Natural killer cell (primary cell): ENCODE results near the gene MRPL3. TPM values are rescaled to one million over a fixed set of nuclear protein-coding genes. Genes with fewer than 3 reads are reported as not detected.
A peak's percentile ranks its signal among the peaks of the same experiment; 100 is the strongest.

Source experiments
- ATAC-seq, 3 donors: fragments of 150-1000 bp in 2 of 3; fragments of 200-7000 bp in 1 of 3; cut with Tn5 transposase; 1 replicate in 1 of 3; 2 replicates in 2 of 3; pipeline ENCODE4 v1.10.0; 2021; ENCODE audit warnings: mild to moderate bottlenecking in 2 of 3, moderate library complexity in 2 of 3
- DNase-seq, 2 donors: peaks; one replicate each; pipeline versions ENCODE4 v3.0.0 to v3.0.0-alpha.2; 2013 to 2021; ENCODE audit warnings: mixed read lengths in 1 of 2
- H3K27ac ChIP-seq: one replicate; pipeline ENCODE4 v1.5.1; 2013; ENCODE audit warnings: mild to moderate bottlenecking, low read length
- H3K27me3 ChIP-seq: one replicate; pipeline ENCODE4 v1.6.1; 2013; ENCODE audit warnings: low read length; ENCODE audit not compliant: control insufficient read depth, insufficient read depth
- H3K36me3 ChIP-seq: one replicate; pipeline ENCODE4 v1.6.1; 2013; ENCODE audit warnings: low read length; ENCODE audit not compliant: control insufficient read depth, insufficient read depth
- H3K4me1 ChIP-seq: one replicate; pipeline ENCODE4 v1.6.1; 2013; ENCODE audit warnings: low read length; ENCODE audit not compliant: control insufficient read depth, insufficient read depth
- H3K4me3 ChIP-seq: one replicate; pipeline ENCODE4 v1.5.1; 2013; ENCODE audit warnings: low read length
- H3K9me3 ChIP-seq: one replicate; pipeline ENCODE4 v1.6.1; 2013; ENCODE audit warnings: low read length; ENCODE audit not compliant: control insufficient read depth, insufficient read depth
- H3K27ac Mint-ChIP-seq, 2 donors: one replicate each; pipeline ENCODE4 v1.8.0; 2022; ENCODE audit warnings: mild to moderate bottlenecking in 2 of 2, mixed read lengths in 2 of 2, moderate library complexity in 1 of 2
- H3K27me3 Mint-ChIP-seq, 2 donors: one replicate each; pipeline ENCODE4 v1.8.0; 2022; ENCODE audit warnings: low read depth in 2 of 2, mixed read lengths in 2 of 2
- H3K36me3 Mint-ChIP-seq: one replicate; pipeline ENCODE4 v1.8.0; 2022; ENCODE audit warnings: mixed read lengths
- H3K4me1 Mint-ChIP-seq, 2 donors: one replicate each; pipeline ENCODE4 v1.8.0; 2022; ENCODE audit warnings: mixed read lengths in 2 of 2
- H3K4me3 Mint-ChIP-seq: one replicate; pipeline ENCODE4 v1.8.0; 2022; ENCODE audit warnings: mild to moderate bottlenecking, moderate library complexity, mixed read lengths
- H3K9me3 Mint-ChIP-seq, 2 donors: one replicate each; pipeline ENCODE4 v1.8.0; 2022; ENCODE audit warnings: mixed read lengths in 2 of 2
- CTCF ChIP-seq: fragments of 200-600 bp; IDR thresholded peaks from one replicate; pipeline ENCODE4 v1.8.0; 2022; ENCODE audit warnings: antibody characterized with exemption
- WGBS: methylation state at CpG from one replicate; pipeline ENCODE4 v1.1.7; 2013; ENCODE audit warnings: missing lambda C conversion rate; ENCODE audit not compliant: insufficient coverage; 5-methylcytosine and 5-hydroxymethylcytosine counted together
- intact Hi-C: fragments of 100-400 bp; cut with micrococcal nuclease; formaldehyde crosslinking; loops from one replicate; pipeline ENCODE4 v1.14.2; 2022
- total RNA-seq, 4 donors: library from RNA; stranded (reverse); fragments of 120-200 nt in 1 of 4; gene quantifications; one replicate each; pipeline versions ENCODE4 v1.2.3 to v1.2.4, GENCODE V29; 2013 to 2022

The MRPL3 gene
- 10 to 100 TPM; 25.9 to 42.2 (median 29.7) TPM for total RNA-seq
- total RNA-seq (2013): 69.1 TPM

- Histone ChIP-seq H3K36me3 (peaks cover 19% of the 10 kb centered on the region), H3K4me1 (peaks cover 9% of the 10 kb centered on the region), H3K9me3 (no peaks in the 10 kb centered on the region), H3K27ac (peak within 1 kb of the TSS; percentile 83), H3K27me3 (peaks cover 3% of the 10 kb centered on the region), H3K4me3 (peak within 1 kb of the TSS; percentile 98)
- peak within 1 kb of the TSS; percentile 98 for H3K4me3 Mint-ChIP-seq
- peaks cover 8% of the 10 kb centered on the region for H3K36me3 Mint-ChIP-seq
- peaks cover 22 to 46% of the 10 kb centered on the region in 2 donors for H3K4me1 Mint-ChIP-seq
- H3K27ac Mint-ChIP-seq: peak within 1 kb of the TSS; percentile 97 to 99
- DNase-seq (peak; percentile 79 to 92), ATAC-seq (peak; percentile 94 to 96 (median 96))
- no peak for TF ChIP-seq CTCF
- under 1% methylated on average over 45 of the region's 47 CpGs for WGBS
- H3K27me3 Mint-ChIP-seq: peaks cover 0 to 6% of the 10 kb centered on the region in 2 donors
- intact Hi-C loops: loop anchor here (1.0 to 2.0 kb wide), 2 partner anchors 121 to 476 kb away; partner anchors contain the start of genes ASTE1, NEK11 and NUDT16
- H3K9me3 Mint-ChIP-seq: no peaks in the 10 kb centered on the region
These were observed at the start of gene MRPL3 for GRCh38 chr3:131502530-131503319. TSS of gene MRPL3 (minus strand) at chr3:131502971. CDS start at chr3:131502821, 150 bp downstream.

GRCh38 chr3:131551761-131552160 is 49.0 kb upstream of the MRPL3 start:
- no peaks in the 10 kb centered on the region for H3K4me1 ChIP-seq
- no peaks in the 10 kb centered on the region for H3K36me3 ChIP-seq
- DNase-seq (no peak), ATAC-seq (no peak)
- no peak overlapping the region for H3K4me3 ChIP-seq
- no peaks in the 10 kb centered on the region for H3K9me3 ChIP-seq
- TF ChIP-seq CTCF: no peak
- no peaks in the 10 kb centered on the region for H3K4me1 Mint-ChIP-seq
- peaks cover 14 to 30% of the 10 kb centered on the region in 2 donors for H3K27me3 Mint-ChIP-seq
- 97% methylated on average over 3 of the region's 4 CpGs for WGBS
- H3K27ac Mint-ChIP-seq: no peak overlapping the region
- H3K4me3 Mint-ChIP-seq: no peak overlapping the region
- no peak overlapping the region for H3K27ac ChIP-seq
- no peaks in the 10 kb centered on the region for H3K9me3 Mint-ChIP-seq
- intact Hi-C loops: no loop called here
- no peaks in the 10 kb centered on the region for H3K36me3 Mint-ChIP-seq
- H3K27me3 ChIP-seq: peaks cover 2% of the 10 kb centered on the region

GRCh38 chr3:131550562-131551465 is 48.0 kb upstream of the MRPL3 start:
- H3K27ac ChIP-seq: no peak overlapping the region
- H3K27ac Mint-ChIP-seq: no peak overlapping the region
- peaks cover 14 to 27% of the 10 kb centered on the region in 2 donors for H3K27me3 Mint-ChIP-seq

More at GRCh38 chr3:131550562-131551465, 48.0 kb upstream of the MRPL3 start:
- DNase-seq (no peak), ATAC-seq (no peak)
- H3K4me1 ChIP-seq: no peaks in the 10 kb centered on the region
- no peaks in the 10 kb centered on the region for H3K36me3 ChIP-seq
- 88% methylated on average over 4 of the region's 4 CpGs for WGBS
- H3K4me3 ChIP-seq: no peak overlapping the region
- intact Hi-C loops: no loop called here
- H3K9me3 ChIP-seq: no peaks in the 10 kb centered on the region
- Mint-ChIP-seq H3K9me3 (no peaks in the 10 kb centered on the region), H3K4me3 (no peak overlapping the region), H3K4me1 (no peaks in the 10 kb centered on the region), H3K36me3 (no peaks in the 10 kb centered on the region)
- TF ChIP-seq CTCF: no peak
- peaks cover 2% of the 10 kb centered on the region for H3K27me3 ChIP-seq
